Measurements from ENCODE around the gene C2orf92. TPM values are rescaled to one million over a fixed set of nuclear protein-coding genes. Genes with fewer than 3 reads are reported as not detected.

Gene C2orf92
- polyA plus RNA-seq, 2 of the 4 experiments (the other 2 are of a cell fraction): 1.1 to 2.7 TPM

GRCh38 chr2:97646977-97647376 is 22.5 kb upstream of the C2orf92 start:
- POLR2A ChIA-PET: interaction anchor here (1.5 to 2.5 kb wide), 2 partner anchors 17 to 1584 kb away, joined by 5 to 76 read pairs; partner anchors contain the start of gene ACTR1B
- WGBS (ENCODE audit: missing lambda C conversion rate): 83% methylated on average over 4 of the region's 4 CpGs

GRCh38 chr2:97651114-97651513 is 18.4 kb upstream of the C2orf92 start:
- ChIA-PET CTCF (interaction anchor here (0.9 to 3.3 kb wide), 6 partner anchors 9 to 954 kb away, joined by 3 to 19 read pairs (median 5); partner anchors contain the start of gene ACTR1B), POLR2A (interaction anchor here (1.2 to 3.0 kb wide), 2 partner anchors 11 to 13 kb away, joined by 4 to 8 read pairs; partner anchors contain the start of gene ACTR1B)
- no peak overlapping the region for H3K27ac ChIP-seq
- DNase-seq (ENCODE audit: low read depth in 1 of 2, low spot score in 1 of 2) (no peak), ATAC-seq (no peak), FAIRE-seq (no peak)
- TF ChIP-seq MAZ (IDR thresholded peaks at IDR 0.05; ENCODE audit: borderline replicate concordance, low read depth, low read length) (no peak), ZNF302 (CRISPR knock-in tag; IDR thresholded peaks at IDR 0.05) (no peak), EHF (CRISPR knock-in tag; IDR thresholded peaks at IDR 0.05) (no peak), HOXA7 (CRISPR knock-in tag; IDR thresholded peaks at IDR 0.05) (no peak), EP300 (IDR thresholded peaks at IDR 0.05) (no peak), RARB (CRISPR knock-in tag; IDR thresholded peaks at IDR 0.05) (no peak), FOSL2 (IDR thresholded peaks at IDR 0.05) (no peak), FOSL2 (CRISPR knock-in tag; IDR thresholded peaks at IDR 0.05) (no peak)
- TF ChIP-seq, protein P1, sequence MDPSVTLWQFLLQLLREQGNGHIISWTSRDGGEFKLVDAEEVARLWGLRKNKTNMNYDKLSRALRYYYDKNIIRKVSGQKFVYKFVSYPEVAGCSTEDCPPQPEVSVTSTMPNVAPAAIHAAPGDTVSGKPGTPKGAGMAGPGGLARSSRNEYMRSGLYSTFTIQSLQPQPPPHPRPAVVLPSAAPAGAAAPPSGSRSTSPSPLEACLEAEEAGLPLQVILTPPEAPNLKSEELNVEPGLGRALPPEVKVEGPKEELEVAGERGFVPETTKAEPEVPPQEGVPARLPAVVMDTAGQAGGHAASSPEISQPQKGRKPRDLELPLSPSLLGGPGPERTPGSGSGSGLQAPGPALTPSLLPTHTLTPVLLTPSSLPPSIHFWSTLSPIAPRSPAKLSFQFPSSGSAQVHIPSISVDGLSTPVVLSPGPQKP (IDR thresholded peaks at IDR 0.05; ENCODE audit: low read depth, low read length): no peak
- no peak overlapping the region for H3K4me3 ChIP-seq
- WGBS (ENCODE audit: missing lambda C conversion rate): 82% methylated on average over 4 of the region's 4 CpGs
- peaks cover 7% of the 10 kb centered on the region; the same call in 2 of the 3 replicates for H3K4me1 ChIP-seq
- no peak overlapping the region for H3K4me2 ChIP-seq
- peaks cover 15% of the 10 kb centered on the region for H3K9me3 ChIP-seq

More at GRCh38 chr2:97646977-97647376, 22.5 kb upstream of the C2orf92 start:
- Histone ChIP-seq H3K9me3 (no peaks in the 10 kb centered on the region), H3K4me3 (peak overlapping the region; percentile 68), H3K4me2 (peak overlapping the region; percentile 95), H3K4me1 (peaks cover 10% of the 10 kb centered on the region; the same call in 2 of the 3 replicates), H3K27ac (peak overlapping the region in 1 of 2 experiments; percentile 98; a peak in 4 of 6 replicates)
- ATAC-seq: no peak
- CTCF ChIA-PET: interaction anchor here (1.0 to 3.4 kb wide), 4 partner anchors 15 to 56 kb away, joined by 3 to 14 read pairs (median 8); partner anchors contain the start of gene ACTR1B
- FAIRE-seq: no peak
- TF ChIP-seq ZC3H11A (IDR thresholded peaks at IDR 0.05): no peak
- no peak for DNase-seq (ENCODE audit: low read depth in 1 of 2, low spot score in 1 of 2)

DNA sequence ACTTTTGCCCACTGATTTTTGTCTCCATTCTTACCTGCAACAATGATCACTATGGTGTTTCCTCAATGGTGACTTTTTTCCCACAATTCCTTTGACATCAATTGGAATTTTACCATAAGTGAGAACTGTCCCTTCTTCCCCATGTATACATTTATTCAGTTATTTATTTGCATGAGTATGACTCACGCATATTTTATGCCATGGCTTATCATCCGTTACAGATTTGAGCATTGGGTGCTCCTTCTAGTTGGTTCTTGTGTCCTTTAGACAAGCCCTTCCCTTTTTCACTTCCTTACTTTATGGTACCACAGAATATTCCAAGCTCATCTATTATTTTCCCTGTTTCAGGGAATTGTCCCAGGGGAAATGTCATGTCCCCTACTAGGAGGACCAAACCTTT is 16.0 kb upstream of the C2orf92 start:
- 92% methylated on average over 2 of the region's 2 CpGs for WGBS (ENCODE audit: missing lambda C conversion rate)
- no peak overlapping the region for H3K27ac ChIP-seq
- ChIA-PET POLR2A (interaction anchor here (1.5 kb wide), 1 partner anchor 10 kb away, joined by 5 read pairs; the partner anchor contains the start of gene ACTR1B), CTCF (interaction anchor here (1.3 to 1.8 kb wide), 3 partner anchors 9 to 63 kb away, joined by 4 to 6 read pairs (median 4); partner anchors contain the start of gene ACTR1B)
- no peak for ATAC-seq
- DNase-seq (ENCODE audit: low read depth in 1 of 2, low spot score in 1 of 2): no peak
- H3K4me1 ChIP-seq: no peaks in the 10 kb centered on the region
- peaks cover 15% of the 10 kb centered on the region for H3K9me3 ChIP-seq
- H3K4me3 ChIP-seq: no peak overlapping the region
- H3K4me2 ChIP-seq: no peak overlapping the region
- TF ChIP-seq, protein P1 (IDR thresholded peaks at IDR 0.05; ENCODE audit: low read depth, low read length): no peak
- TF ChIP-seq HOXB13 (CRISPR knock-in tag; IDR thresholded peaks at IDR 0.05; ENCODE audit: low read depth) (no peak), EP300 (IDR thresholded peaks at IDR 0.05) (no peak), SREBF2 (IDR thresholded peaks at IDR 0.05) (no peak), MAX (IDR thresholded peaks at IDR 0.05) (no peak), FOXS1 (CRISPR knock-in tag; IDR thresholded peaks at IDR 0.05) (no peak), FOSB (CRISPR knock-in tag; IDR thresholded peaks at IDR 0.05) (no peak), CBX2 (IDR thresholded peaks at IDR 0.05; ENCODE audit: borderline replicate concordance, low read depth) (no peak), KDM5A (IDR thresholded peaks at IDR 0.05) (no peak), MAZ (IDR thresholded peaks at IDR 0.05; ENCODE audit: borderline replicate concordance, low read depth, low read length) (no peak), PBX3 (IDR thresholded peaks at IDR 0.05) (no peak)
- TF ChIP-seq, protein P2, sequence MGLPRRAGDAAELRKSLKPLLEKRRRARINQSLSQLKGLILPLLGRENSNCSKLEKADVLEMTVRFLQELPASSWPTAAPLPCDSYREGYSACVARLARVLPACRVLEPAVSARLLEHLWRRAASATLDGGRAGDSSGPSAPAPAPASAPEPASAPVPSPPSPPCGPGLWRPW (IDR thresholded peaks at IDR 0.05): no peak
- TF ChIP-seq, protein P3, sequence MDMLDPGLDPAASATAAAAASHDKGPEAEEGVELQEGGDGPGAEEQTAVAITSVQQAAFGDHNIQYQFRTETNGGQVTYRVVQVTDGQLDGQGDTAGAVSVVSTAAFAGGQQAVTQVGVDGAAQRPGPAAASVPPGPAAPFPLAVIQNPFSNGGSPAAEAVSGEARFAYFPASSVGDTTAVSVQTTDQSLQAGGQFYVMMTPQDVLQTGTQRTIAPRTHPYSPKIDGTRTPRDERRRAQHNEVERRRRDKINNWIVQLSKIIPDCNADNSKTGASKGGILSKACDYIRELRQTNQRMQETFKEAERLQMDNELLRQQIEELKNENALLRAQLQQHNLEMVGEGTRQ (IDR thresholded peaks at IDR 0.05): no peak
- FAIRE-seq: no peak
